Aorta (tissue), 5 donors: Measurements from ENCODE around the gene TCERG1. TPM values are rescaled to one million over a fixed set of nuclear protein-coding genes. Genes with fewer than 3 reads are reported as not detected.

Experiments
- ATAC-seq: fragments of 200-7000 bp; cut with Tn5 transposase; one replicate; pipeline ENCODE4 v1.9.1; 2022; ENCODE audit warnings: moderate library complexity; ENCODE audit not compliant: low FRiP score
- DNase-seq, 2 donors: peaks; one replicate each; pipeline ENCODE4 v3.0.0-alpha.2; 2020
- H3K27ac ChIP-seq, 2 donors: one replicate each; pipeline ENCODE4 v1.5.1; 2013; ENCODE audit warnings: low read length in 2 of 2, mild to moderate bottlenecking in 2 of 2, moderate library complexity in 2 of 2, control low read depth in 1 of 2, inconsistent platforms in 1 of 2, low read depth in 1 of 2
- H3K27me3 ChIP-seq, 2 donors: one replicate each; pipeline ENCODE4 v1.6.1; 2013; ENCODE audit warnings: control low read depth in 1 of 2, low read length in 1 of 2, mild to moderate bottlenecking in 1 of 2, moderate library complexity in 1 of 2; ENCODE audit not compliant: insufficient read depth in 2 of 2, control insufficient read depth in 1 of 2
- H3K36me3 ChIP-seq, 2 donors: one replicate each; pipeline ENCODE4 v1.6.1; 2013; ENCODE audit warnings: control low read depth in 1 of 2, low read length in 1 of 2, mild to moderate bottlenecking in 1 of 2; ENCODE audit not compliant: insufficient read depth in 2 of 2, control insufficient read depth in 1 of 2
- H3K4me1 ChIP-seq, 2 donors: one replicate each; pipeline ENCODE4 v1.6.1; 2013; ENCODE audit warnings: low read length in 2 of 2, control low read depth in 1 of 2, mild to moderate bottlenecking in 1 of 2, moderate library complexity in 1 of 2; ENCODE audit not compliant: insufficient read depth in 2 of 2, control insufficient read depth in 1 of 2
- H3K4me3 ChIP-seq, 2 donors: one replicate each; pipeline ENCODE4 v1.5.1; 2013; ENCODE audit warnings: low read length in 2 of 2, control low read depth in 1 of 2, mild to moderate bottlenecking in 1 of 2
- H3K9me3 ChIP-seq: one replicate; pipeline ENCODE4 v1.6.1; 2013; ENCODE audit warnings: mild to moderate bottlenecking, low read length; ENCODE audit not compliant: control insufficient read depth
- WGBS, 2 donors: extraction: QIAGEN DNeasy Blood & Tissue Kit; methylation state at CpG; one replicate each; pipeline ENCODE4 v1.1.7; 2013; 5-methylcytosine and 5-hydroxymethylcytosine counted together
- intact Hi-C, 2 donors: fragments of 100-400 bp; cut with DNase I; formaldehyde crosslinking; loops; one replicate each; pipeline versions ENCODE4 v1.14.2 to v1.15.0; 2022
- long read RNA-seq, 2 donors: library from polyadenylated mRNA; unstranded; transcript quantifications; one replicate each; pipeline ENCODE4 v2.0.0, GENCODE V29; 2020 to 2021
- polyA plus RNA-seq, 2 donors: library from polyadenylated mRNA; stranded (reverse); fragments of 200-250 nt; gene quantifications; one replicate each; pipeline ENCODE4 v1.2.3, GENCODE V29; 2013
- total RNA-seq, 2 donors: library from RNA; stranded (reverse); fragmentation: NEBNext Ultra II Directional; extraction: Animal tissue kit (Norgen Biotek cat#: 25700); gene quantifications; one replicate each; pipeline ENCODE4 v1.2.1, GENCODE V29; 2021
- donor health status: healthy with polysubstance abuse.
- donor health status: Bipolar disorder and iron deficiency.
- donor health status: DM: no; HTN: no; CAD: no.
- donor health status: DM: no; HTN: no; CAD: no.
- donor health status: DM: yes; HTN: yes; CAD: no.

The TCERG1 gene
- total RNA-seq, result 10 to 100 TPM; 57.2 to 68.7 TPM
- polyA plus RNA-seq, result 10 to 100 TPM; 11.1 to 29.7 TPM
- long read RNA-seq, donor 1, partial matches to known transcripts, result 19 of 27 reads
- long read RNA-seq, donor 1, other reads (novel, unspliced or antisense), result 7 of 27 reads
- long read RNA-seq, donor 2, partial matches to known transcripts, result 8 of 17 reads
- long read RNA-seq, donor 2, other reads (novel, unspliced or antisense), result 7 of 17 reads

GRCh38 chr5:146446861-146447733 is at the start of gene TCERG1:
Gene TCERG1, plus strand, starts transcription at chr5:146447333. Its CDS starts 17 bp downstream, at chr5:146447350.
- Histone ChIP-seq H3K27ac (peak within 1 kb of the TSS; percentile 32 to 83), H3K36me3 (no peaks in the 10 kb centered on the region), H3K4me1 (peaks cover 0 to 4% of the 10 kb centered on the region in 2 donors), H3K27me3 (no peaks in the 10 kb centered on the region), H3K9me3 (no peaks in the 10 kb centered on the region), H3K4me3 (peak within 1 kb of the TSS; percentile 70 to 93)
- intact Hi-C loops, result loop anchor here in 1 of 2 donors (5.0 kb wide), 1 partner anchor 265 kb away; the partner anchor contains the start of gene LARS1
- DNase-seq, result peak; percentile 99
- ATAC-seq, result peak; percentile 98
- 0 to 1% methylated on average over 61 to 68 of the region's 68 CpGs for WGBS, 2 donors

- H3K36me3 ChIP-seq, result no peaks in the 10 kb centered on the region
- ATAC-seq, result no peak
- no peaks in the 10 kb centered on the region for H3K9me3 ChIP-seq
- no peak overlapping the region for H3K4me3 ChIP-seq
- intact Hi-C loops, result no loop called here
- peaks cover 0 to 4% of the 10 kb centered on the region in 2 donors for H3K27me3 ChIP-seq
- DNase-seq, result no peak
- no peak overlapping the region for H3K27ac ChIP-seq
- 94 to 95% methylated on average over 4 of the region's 4 CpGs for WGBS, 2 donors
- no peaks in the 10 kb centered on the region for H3K4me1 ChIP-seq
Observed at GRCh38 chr5:146398826-146399225, 48.3 kb upstream of the TCERG1 start.

- Histone ChIP-seq H3K27ac (no peak overlapping the region), H3K4me1 (no peaks in the 10 kb centered on the region), H3K9me3 (no peaks in the 10 kb centered on the region), H3K27me3 (peaks cover 0 to 6% of the 10 kb centered on the region in 2 donors), H3K4me3 (no peak overlapping the region), H3K36me3 (no peaks in the 10 kb centered on the region)
- ATAC-seq (no peak), DNase-seq (no peak)
- 80 to 89% methylated on average over 1 of the region's 1 CpG for WGBS, 2 donors
- intact Hi-C loops, result no loop called here
Observed at GRCh38 chr5:146399481-146399880, 47.7 kb upstream of the TCERG1 start.

GRCh38 chr5:146400201-146400600 is 46.9 kb upstream of the TCERG1 start:
- Histone ChIP-seq H3K4me1 (no peaks in the 10 kb centered on the region), H3K27me3 (peaks cover 0 to 6% of the 10 kb centered on the region in 2 donors), H3K4me3 (no peak overlapping the region), H3K27ac (no peak overlapping the region), H3K36me3 (no peaks in the 10 kb centered on the region), H3K9me3 (no peaks in the 10 kb centered on the region)
- WGBS, 2 donors, result 53 to 85% methylated on average over 2 of the region's 2 CpGs
- intact Hi-C loops, result no loop called here
- DNase-seq (no peak), ATAC-seq (no peak)

- no peaks in the 10 kb centered on the region for H3K36me3 ChIP-seq
- DNase-seq, result no peak
- no peak overlapping the region for H3K4me3 ChIP-seq
- H3K4me1 ChIP-seq, result no peaks in the 10 kb centered on the region
- ATAC-seq, result no peak
- peaks cover 0 to 6% of the 10 kb centered on the region in 2 donors for H3K27me3 ChIP-seq
- intact Hi-C loops, result no loop called here
- H3K9me3 ChIP-seq, result no peaks in the 10 kb centered on the region
- H3K27ac ChIP-seq, result no peak overlapping the region
- 61 to 66% methylated on average over 9 of the region's 9 CpGs for WGBS, 2 donors
Observed at GRCh38 chr5:146401021-146401420, 46.1 kb upstream of the TCERG1 start.

GRCh38 chr5:146402949-146403348 is 44.2 kb upstream of the TCERG1 start:
- peaks cover 0 to 6% of the 10 kb centered on the region in 2 donors for H3K27me3 ChIP-seq
- intact Hi-C loops, result no loop called here
- H3K9me3 ChIP-seq, result no peaks in the 10 kb centered on the region
- H3K36me3 ChIP-seq, result no peaks in the 10 kb centered on the region
- DNase-seq, result no peak
- 55 to 56% methylated on average over 4 of the region's 4 CpGs for WGBS, 2 donors
- H3K27ac ChIP-seq, result no peak overlapping the region
- no peaks in the 10 kb centered on the region for H3K4me1 ChIP-seq
- ATAC-seq, result no peak
- no peak overlapping the region for H3K4me3 ChIP-seq

GRCh38 chr5:146409054-146409671 is 38.0 kb upstream of the TCERG1 start:
- intact Hi-C loops, result no loop called here
- no peak overlapping the region for H3K27ac ChIP-seq
- H3K9me3 ChIP-seq, result no peaks in the 10 kb centered on the region
- WGBS, 2 donors, result 5 to 11% methylated on average over 11 of the region's 11 CpGs
- ATAC-seq, result no peak
- no peak for DNase-seq
- no peaks in the 10 kb centered on the region for H3K36me3 ChIP-seq
- no peak overlapping the region for H3K4me3 ChIP-seq
- H3K4me1 ChIP-seq, result no peaks in the 10 kb centered on the region
- H3K27me3 ChIP-seq, result peaks cover 0 to 2% of the 10 kb centered on the region in 2 donors

- Histone ChIP-seq H3K4me1 (no peaks in the 10 kb centered on the region), H3K27ac (no peak overlapping the region), H3K9me3 (no peaks in the 10 kb centered on the region), H3K4me3 (no peak overlapping the region), H3K27me3 (no peaks in the 10 kb centered on the region), H3K36me3 (no peaks in the 10 kb centered on the region)
- intact Hi-C loops, result no loop called here
- no peak for ATAC-seq
- no peak for DNase-seq
- WGBS, 2 donors, result 83 to 88% methylated on average over 2 of the region's 2 CpGs
Observed at GRCh38 chr5:146410272-146410671, 36.9 kb upstream of the TCERG1 start.
